HEK293T (cell line): ENCODE data around the gene H6PD.

ENCODE experiments used
- CTCF ChIA-PET: fragments of 350-600 bp; formaldehyde crosslinking; extraction: SDS; loops from one replicate; lab custom pipeline; 2021; ENCODE audit warnings: antibody characterized with exemption, inconsistent platforms; lab: Yijun Ruan, JAX
- POLR2A ChIA-PET: fragments of 350-600 bp; formaldehyde crosslinking; extraction: SDS; loops from one replicate; lab custom pipeline; 2020; ENCODE audit warnings: antibody characterized with exemption, inconsistent platforms; lab: Yijun Ruan, JAX
- DNase-seq: peaks from one replicate; pipeline ENCODE4 v3.0.0; 2012; ENCODE audit warnings: mixed read lengths; ENCODE audit errors: extremely low spot score
- ARNT ChIP-seq: fragments of 450-650 bp; IDR thresholded peaks from 2 replicates; pipeline ENCODE4 v1.6.1; 2017; ENCODE audit warnings: mild to moderate bottlenecking
- BHLHE40 ChIP-seq: fragments of 450-650 bp; IDR thresholded peaks from 2 replicates; pipeline ENCODE4 v1.6.1; 2016; ENCODE audit warnings: mild to moderate bottlenecking, moderate library complexity, borderline replicate concordance
- CTBP1 ChIP-seq: fragments of 450-650 bp; IDR thresholded peaks from 2 replicates; pipeline ENCODE4 v1.6.1; 2016; ENCODE audit warnings: borderline replicate concordance
- ELF4 ChIP-seq: fragments of 450-650 bp; IDR thresholded peaks from 2 replicates; pipeline ENCODE4 v1.6.1; 2017; ENCODE audit warnings: antibody characterized with exemption
- FOXA1 ChIP-seq: fragments of 450-650 bp; IDR thresholded peaks from 2 replicates; pipeline ENCODE4 v1.6.1; 2016; ENCODE audit warnings: mild to moderate bottlenecking
- FOXK2 ChIP-seq: fragments of 450-650 bp; IDR thresholded peaks from 2 replicates; pipeline ENCODE4 v1.6.1; 2016; ENCODE audit warnings: mild to moderate bottlenecking
- FOXM1 ChIP-seq: fragments of 450-650 bp; IDR thresholded peaks from 2 replicates; pipeline ENCODE4 v1.6.1; 2017; ENCODE audit warnings: mild to moderate bottlenecking, borderline replicate concordance
- HDGF ChIP-seq: fragments of 450-650 bp; IDR thresholded peaks from 2 replicates; pipeline ENCODE4 v1.6.1; 2017; ENCODE audit warnings: antibody characterized with exemption, borderline replicate concordance
- L3MBTL2 ChIP-seq: fragments of 450-650 bp; conservative IDR thresholded peaks from 2 replicates; pipeline ENCODE4 v1.6.1; 2016; ENCODE audit warnings: mild to moderate bottlenecking
- LEF1 ChIP-seq: fragments of 450-650 bp; IDR thresholded peaks from 2 replicates; pipeline ENCODE4 v1.6.1; 2017; ENCODE audit warnings: mild to moderate bottlenecking, borderline replicate concordance
- NFRKB ChIP-seq: fragments of 450-650 bp; IDR thresholded peaks from 2 replicates; pipeline ENCODE4 v1.6.1; 2016; ENCODE audit warnings: mild to moderate bottlenecking, moderate library complexity
- PKNOX1 ChIP-seq: fragments of 450-650 bp; IDR thresholded peaks from 2 replicates; pipeline ENCODE4 v1.6.1; 2016
- SP1 ChIP-seq: fragments of 450-650 bp; IDR thresholded peaks from 2 replicates; pipeline ENCODE4 v1.6.1; 2017
- SUZ12 ChIP-seq: fragments of 450-650 bp; IDR thresholded peaks from 2 replicates; pipeline ENCODE4 v1.6.1; 2016; ENCODE audit warnings: mild to moderate bottlenecking
- TARDBP ChIP-seq: fragments of 450-650 bp; IDR thresholded peaks from 2 replicates; pipeline ENCODE4 v1.6.1; 2016
- ZNF384 ChIP-seq: fragments of 450-650 bp; IDR thresholded peaks from 2 replicates; pipeline ENCODE4 v1.6.1; 2016

H6PD gene, protein sequence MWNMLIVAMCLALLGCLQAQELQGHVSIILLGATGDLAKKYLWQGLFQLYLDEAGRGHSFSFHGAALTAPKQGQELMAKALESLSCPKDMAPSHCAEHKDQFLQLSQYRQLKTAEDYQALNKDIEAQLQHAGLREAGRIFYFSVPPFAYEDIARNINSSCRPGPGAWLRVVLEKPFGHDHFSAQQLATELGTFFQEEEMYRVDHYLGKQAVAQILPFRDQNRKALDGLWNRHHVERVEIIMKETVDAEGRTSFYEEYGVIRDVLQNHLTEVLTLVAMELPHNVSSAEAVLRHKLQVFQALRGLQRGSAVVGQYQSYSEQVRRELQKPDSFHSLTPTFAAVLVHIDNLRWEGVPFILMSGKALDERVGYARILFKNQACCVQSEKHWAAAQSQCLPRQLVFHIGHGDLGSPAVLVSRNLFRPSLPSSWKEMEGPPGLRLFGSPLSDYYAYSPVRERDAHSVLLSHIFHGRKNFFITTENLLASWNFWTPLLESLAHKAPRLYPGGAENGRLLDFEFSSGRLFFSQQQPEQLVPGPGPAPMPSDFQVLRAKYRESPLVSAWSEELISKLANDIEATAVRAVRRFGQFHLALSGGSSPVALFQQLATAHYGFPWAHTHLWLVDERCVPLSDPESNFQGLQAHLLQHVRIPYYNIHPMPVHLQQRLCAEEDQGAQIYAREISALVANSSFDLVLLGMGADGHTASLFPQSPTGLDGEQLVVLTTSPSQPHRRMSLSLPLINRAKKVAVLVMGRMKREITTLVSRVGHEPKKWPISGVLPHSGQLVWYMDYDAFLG

GRCh38 chr1:9234223-9235095 lies at the start of gene H6PD:
H6PD (plus strand) TSS chr1:9234774; CDS start chr1:9244935, 10,161 bp downstream.
- POLR2A ChIA-PET: interaction anchor here (1.0 to 1.8 kb wide), 3 partner anchors 8 to 10 kb away, joined by 3 to 8 read pairs (median 5); no protein-coding TSS in a partner anchor
- DNase-seq: peak; percentile 97
- CTCF ChIA-PET: interaction anchor here (0.6 to 1.6 kb wide), 8 partner anchors 9 to 271 kb away, joined by 3 to 5 read pairs (median 3); no protein-coding TSS in a partner anchor
- no peak for TF ChIP-seq NFRKB
- no peak for TF ChIP-seq ELF4
- TF ChIP-seq PKNOX1: no peak
- TF ChIP-seq TARDBP: peak; percentile 51; the same call in 1 of the 2 replicates
- peak; percentile 39; the same call in 1 of the 2 replicates for TF ChIP-seq ARNT
- TF ChIP-seq FOXM1: no peak
- TF ChIP-seq SUZ12: no peak
- TF ChIP-seq CTBP1: no peak
- TF ChIP-seq FOXK2: no peak
- TF ChIP-seq HDGF: no peak
- TF ChIP-seq LEF1: 0 out of 2 replicates have a peak, but pooled peaks have one; percentile 43

DNA sequence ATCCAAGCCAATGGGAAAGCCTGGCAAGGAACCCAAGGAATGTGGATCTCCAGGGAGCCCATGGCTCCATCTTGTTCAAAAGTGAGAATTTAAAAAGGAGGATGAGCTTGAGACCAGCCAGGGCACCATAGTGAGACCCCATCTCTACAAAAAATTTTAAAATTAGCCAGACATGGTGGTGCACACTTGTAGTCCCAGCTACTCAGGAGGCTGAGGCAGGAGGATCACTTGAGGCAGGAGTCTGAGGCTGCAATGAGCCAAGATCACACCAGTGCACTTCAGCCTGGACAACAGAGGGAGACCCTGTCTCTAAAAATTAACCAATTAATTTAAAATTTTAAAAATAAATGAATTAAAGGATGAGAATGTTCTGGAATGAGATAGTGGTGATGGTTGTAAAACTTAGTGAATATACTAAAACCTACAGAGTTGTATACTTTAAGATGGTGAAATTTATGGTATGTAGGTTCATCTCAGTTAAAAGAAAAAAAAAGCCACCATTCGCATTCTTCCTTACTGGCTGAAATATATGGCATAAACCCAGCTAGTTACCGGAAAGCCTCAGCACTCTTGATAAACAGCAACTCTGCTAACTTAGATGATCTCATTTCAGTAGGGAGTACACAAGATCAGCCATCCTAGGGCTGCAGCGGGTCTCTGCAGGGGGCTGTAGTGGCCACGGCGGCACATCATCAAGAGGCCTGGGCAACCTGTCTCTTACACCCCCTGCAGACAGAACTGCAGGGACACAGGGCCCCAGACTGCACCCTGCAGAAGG lies 48.3 kb upstream of the H6PD start:
- CTCF ChIA-PET: no interaction called here
- TF ChIP-seq PKNOX1: no peak
- no peak for TF ChIP-seq HDGF
- no peak for TF ChIP-seq FOXM1
- no peak for TF ChIP-seq ZNF384
- TF ChIP-seq FOXA1: no peak
- no peak for TF ChIP-seq ELF4
- TF ChIP-seq SUZ12: no peak
- TF ChIP-seq FOXK2: no peak
- no peak for TF ChIP-seq L3MBTL2
- no peak for TF ChIP-seq BHLHE40
- TF ChIP-seq CTBP1: no peak
- POLR2A ChIA-PET: interaction anchor here (0.9 kb wide), 1 partner anchor 266 kb away, joined by 3 read pairs; no protein-coding TSS in a partner anchor
- peak; percentile 31 for DNase-seq

GRCh38 chr1:9187004-9187403 lies 47.6 kb upstream of the H6PD start:
- CTCF ChIA-PET: interaction anchor here (0.6 kb wide), 1 partner anchor 80 kb away, joined by 3 read pairs; no protein-coding TSS in a partner anchor
- POLR2A ChIA-PET: interaction anchor here (0.7 to 0.9 kb wide), 2 partner anchors 14 to 266 kb away, joined by 3 read pairs; no protein-coding TSS in a partner anchor
- no peak for DNase-seq
- TF ChIP-seq HDGF (no peak), FOXM1 (no peak), NFRKB (no peak), BHLHE40 (no peak), SP1 (no peak), CTBP1 (no peak), LEF1 (no peak), FOXK2 (no peak), PKNOX1 (no peak), ZNF384 (no peak), ELF4 (no peak)

GRCh38 chr1:9190234-9190633 lies 44.3 kb upstream of the H6PD start:
- ChIA-PET CTCF (interaction anchor here (0.8 kb wide), 1 partner anchor 48 kb away, joined by 3 read pairs; no protein-coding TSS in a partner anchor), POLR2A (no interaction called here)
- DNase-seq: no peak
- TF ChIP-seq SP1: no peak
- TF ChIP-seq FOXM1: no peak
- no peak for TF ChIP-seq BHLHE40
- no peak for TF ChIP-seq LEF1
- no peak for TF ChIP-seq TARDBP
- TF ChIP-seq CTBP1: no peak
- no peak for TF ChIP-seq NFRKB
